LNCAP (cell line): Measurements from ENCODE around the gene TRIM32.

ENCODE experiments used
- TF ChIP-seq, protein P1 (sequence below): fragments of 450-650 bp; IDR thresholded peaks from 2 replicates; pipeline ENCODE4 v1.5.1; 2017; ENCODE audit warnings: mild to moderate bottlenecking

Gene TRIM32

DNA sequence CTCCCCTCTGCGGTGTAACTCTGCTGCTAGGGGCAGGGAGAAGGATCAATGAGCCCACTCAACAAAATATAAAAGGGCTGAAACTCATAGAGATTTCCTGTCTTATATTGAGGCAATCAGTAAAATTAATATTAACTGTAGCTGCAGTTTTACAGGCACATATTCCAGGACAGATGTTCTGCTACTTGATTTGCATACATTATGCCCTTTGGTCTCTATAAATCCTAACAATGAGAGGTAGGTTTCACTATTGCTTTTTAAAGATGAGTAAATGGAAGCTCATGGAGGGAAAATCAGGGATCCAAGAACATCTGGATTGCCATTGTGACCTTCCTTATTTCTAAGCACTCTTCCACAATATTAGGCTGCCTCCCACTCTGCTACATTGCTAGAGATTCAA, 23.5 kb upstream of the TRIM32 start:
- TF ChIP-seq, protein P1, sequence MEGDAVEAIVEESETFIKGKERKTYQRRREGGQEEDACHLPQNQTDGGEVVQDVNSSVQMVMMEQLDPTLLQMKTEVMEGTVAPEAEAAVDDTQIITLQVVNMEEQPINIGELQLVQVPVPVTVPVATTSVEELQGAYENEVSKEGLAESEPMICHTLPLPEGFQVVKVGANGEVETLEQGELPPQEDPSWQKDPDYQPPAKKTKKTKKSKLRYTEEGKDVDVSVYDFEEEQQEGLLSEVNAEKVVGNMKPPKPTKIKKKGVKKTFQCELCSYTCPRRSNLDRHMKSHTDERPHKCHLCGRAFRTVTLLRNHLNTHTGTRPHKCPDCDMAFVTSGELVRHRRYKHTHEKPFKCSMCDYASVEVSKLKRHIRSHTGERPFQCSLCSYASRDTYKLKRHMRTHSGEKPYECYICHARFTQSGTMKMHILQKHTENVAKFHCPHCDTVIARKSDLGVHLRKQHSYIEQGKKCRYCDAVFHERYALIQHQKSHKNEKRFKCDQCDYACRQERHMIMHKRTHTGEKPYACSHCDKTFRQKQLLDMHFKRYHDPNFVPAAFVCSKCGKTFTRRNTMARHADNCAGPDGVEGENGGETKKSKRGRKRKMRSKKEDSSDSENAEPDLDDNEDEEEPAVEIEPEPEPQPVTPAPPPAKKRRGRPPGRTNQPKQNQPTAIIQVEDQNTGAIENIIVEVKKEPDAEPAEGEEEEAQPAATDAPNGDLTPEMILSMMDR: no peak

DNA sequence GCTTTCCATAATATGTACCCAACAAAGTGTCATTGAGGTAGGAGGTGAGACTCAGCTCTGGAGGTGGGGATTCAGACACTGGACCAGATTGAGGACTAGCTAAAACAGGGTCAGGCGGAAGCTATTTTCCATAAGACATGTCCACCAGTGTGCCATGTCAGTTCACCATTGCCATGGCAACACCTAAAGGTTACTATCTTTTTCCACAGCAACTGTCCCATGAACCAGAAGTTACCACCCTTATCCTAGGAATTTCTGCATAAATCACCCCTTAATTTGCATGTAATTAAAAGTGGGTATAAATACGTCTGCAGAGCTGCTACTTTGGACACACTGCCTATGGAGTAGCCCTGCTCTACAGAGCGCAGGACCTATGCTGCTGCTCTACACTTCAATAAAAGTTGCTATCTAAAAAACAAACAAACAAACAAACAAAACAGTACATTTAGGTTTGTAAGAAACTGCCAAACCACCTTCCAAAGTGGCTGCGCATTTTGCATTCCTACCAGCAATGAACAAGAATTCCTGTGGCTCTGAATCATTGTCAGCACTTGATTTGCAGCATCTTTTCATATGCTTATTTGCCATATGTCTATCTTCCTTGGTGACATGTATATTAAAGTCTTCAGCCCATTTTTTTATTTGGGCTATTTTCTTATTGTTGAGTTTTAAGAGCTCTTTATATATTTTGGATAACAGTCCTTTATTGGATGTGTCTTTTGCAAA, 18.0 kb upstream of the TRIM32 start:
- TF ChIP-seq, protein P1: no peak

- TF ChIP-seq, protein P1: no peak
These were observed 15.5 kb upstream of the TRIM32 start for GRCh38 chr9:116671605-116672004.

GRCh38 chr9:116673375-116673774, 13.7 kb upstream of the TRIM32 start:
- TF ChIP-seq, protein P1: no peak

DNA sequence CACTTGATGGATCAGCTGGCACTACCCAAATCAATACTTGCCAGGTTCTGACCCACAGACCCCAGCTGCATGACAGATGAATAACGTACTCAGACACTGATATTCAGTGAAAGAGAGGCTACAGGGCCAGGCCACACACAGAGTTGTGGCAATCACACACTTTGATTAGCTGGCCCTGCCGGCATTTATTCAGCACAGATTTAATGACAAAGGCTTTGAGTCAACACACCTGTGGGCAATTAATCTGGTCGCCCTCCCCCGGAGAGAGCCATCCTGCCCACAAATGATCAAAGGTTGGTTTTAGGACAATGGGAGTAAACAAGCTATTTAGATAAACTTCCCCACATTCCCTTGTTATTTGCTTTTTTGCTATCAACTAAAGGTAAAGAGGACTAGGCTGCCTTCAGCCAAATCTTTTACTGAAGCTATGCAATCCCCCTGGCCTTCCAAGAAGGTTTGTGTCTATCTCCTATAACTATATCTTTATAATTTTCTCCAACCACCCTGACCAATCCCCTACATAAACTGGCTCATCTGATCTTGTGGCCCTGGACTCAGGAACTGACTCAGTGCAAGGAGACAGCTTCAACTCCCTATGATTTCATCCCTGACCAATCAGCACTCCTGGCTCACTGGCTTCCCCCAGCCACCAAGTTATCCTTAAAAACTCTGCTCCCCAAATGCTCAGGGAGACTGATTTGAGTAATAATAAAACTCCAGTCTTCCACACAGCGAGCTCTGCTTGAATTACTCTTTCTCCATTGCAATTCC, 12.7 kb upstream of the TRIM32 start:
- TF ChIP-seq, protein P1: no peak

GRCh38 chr9:116683535-116683934, 3.6 kb upstream of the TRIM32 start:
- TF ChIP-seq, protein P1: no peak

GRCh38 chr9:116685166-116685565, 1.9 kb upstream of the TRIM32 start:
- TF ChIP-seq, protein P1: no peak
